ENCODE results near the gene COL20A1.

DNA sequence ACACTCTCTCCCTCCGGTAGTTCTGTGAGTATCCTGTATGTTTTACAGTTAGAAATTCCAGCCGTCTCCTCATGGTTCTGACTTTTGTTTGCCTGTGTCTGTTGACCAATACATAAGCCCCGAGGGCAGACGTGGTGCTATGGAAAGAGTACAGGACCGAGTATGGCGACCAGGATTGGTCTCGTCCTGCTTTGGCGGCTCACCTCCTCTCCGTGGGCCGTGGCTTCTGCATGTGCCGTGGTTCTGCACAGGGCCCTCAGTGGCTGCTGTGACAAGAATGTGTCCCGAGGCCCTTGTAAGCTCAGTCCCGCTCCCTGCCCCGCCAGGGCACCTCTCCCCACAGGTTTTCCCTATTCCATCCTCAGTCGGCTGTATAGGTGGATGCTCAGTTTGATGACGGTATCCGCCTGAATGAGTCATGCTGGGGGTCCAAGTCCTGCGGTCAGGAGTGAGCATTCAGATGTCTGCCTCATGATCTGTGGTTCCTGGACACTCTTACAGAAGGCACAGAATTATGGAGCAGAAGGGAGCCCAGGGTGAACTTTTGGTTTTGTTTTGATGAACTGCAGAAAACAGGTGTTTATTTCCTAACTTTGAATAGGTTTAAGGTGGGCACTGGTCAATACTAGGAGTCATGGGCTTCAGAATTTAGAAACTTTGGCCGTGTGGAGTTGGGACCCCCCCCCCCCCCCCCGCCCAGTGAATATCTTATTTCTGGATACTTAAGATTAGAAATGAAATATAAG lies 19.2 kb upstream of the COL20A1 start:
- TF ChIP-seq, protein P1, sequence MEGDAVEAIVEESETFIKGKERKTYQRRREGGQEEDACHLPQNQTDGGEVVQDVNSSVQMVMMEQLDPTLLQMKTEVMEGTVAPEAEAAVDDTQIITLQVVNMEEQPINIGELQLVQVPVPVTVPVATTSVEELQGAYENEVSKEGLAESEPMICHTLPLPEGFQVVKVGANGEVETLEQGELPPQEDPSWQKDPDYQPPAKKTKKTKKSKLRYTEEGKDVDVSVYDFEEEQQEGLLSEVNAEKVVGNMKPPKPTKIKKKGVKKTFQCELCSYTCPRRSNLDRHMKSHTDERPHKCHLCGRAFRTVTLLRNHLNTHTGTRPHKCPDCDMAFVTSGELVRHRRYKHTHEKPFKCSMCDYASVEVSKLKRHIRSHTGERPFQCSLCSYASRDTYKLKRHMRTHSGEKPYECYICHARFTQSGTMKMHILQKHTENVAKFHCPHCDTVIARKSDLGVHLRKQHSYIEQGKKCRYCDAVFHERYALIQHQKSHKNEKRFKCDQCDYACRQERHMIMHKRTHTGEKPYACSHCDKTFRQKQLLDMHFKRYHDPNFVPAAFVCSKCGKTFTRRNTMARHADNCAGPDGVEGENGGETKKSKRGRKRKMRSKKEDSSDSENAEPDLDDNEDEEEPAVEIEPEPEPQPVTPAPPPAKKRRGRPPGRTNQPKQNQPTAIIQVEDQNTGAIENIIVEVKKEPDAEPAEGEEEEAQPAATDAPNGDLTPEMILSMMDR (IDR thresholded peaks at IDR 0.05 in 8 of 11, conservative IDR thresholded peaks at IDR 0.05 in 3 of 11): no peak
- TF ChIP-seq POLR2A (IDR thresholded peaks at IDR 0.05): no peak
- no peak for TF ChIP-seq POLR2AphosphoS5 (IDR thresholded peaks at IDR 0.05)

Data from spleen (tissue), 7 donors.